CD14-positive monocyte (primary cell): ENCODE data around the gene TNRC6A. TPM values are rescaled to one million over a fixed set of nuclear protein-coding genes. Genes with fewer than 3 reads are reported as not detected.

Experiments used
- DNase-seq, 3 donors: peaks; one replicate each; pipeline ENCODE4 v3.0.0-alpha.2; 2011 to 2022
- H2AFZ ChIP-seq: 2 replicates; pipeline ENCODE4 v1.6.0; 2012; ENCODE audit warnings: mild to moderate bottlenecking, low read depth, low read length, inconsistent platforms; ENCODE audit not compliant: insufficient read depth, poor library complexity, severe bottlenecking
- H3K27ac ChIP-seq, 2 donors: 1 replicate in 1 of 2; 2 replicates in 1 of 2; pipeline ENCODE4 v1.5.1; 2012 to 2013; ENCODE audit warnings: low read length in 2 of 2, control low read depth in 1 of 2, inconsistent platforms in 1 of 2, low read depth in 1 of 2, mild to moderate bottlenecking in 1 of 2
- H3K27me3 ChIP-seq, 2 donors: one replicate each; pipeline versions ENCODE4 v1.6.0 to v1.6.1; 2011 to 2013; ENCODE audit warnings: low read length in 2 of 2; ENCODE audit not compliant: control insufficient read depth in 2 of 2, insufficient read depth in 2 of 2
- H3K36me3 ChIP-seq, 2 donors: replicated peaks in 1 of 2; 1 replicate in 1 of 2; 2 replicates in 1 of 2; pipeline versions ENCODE4 v1.5.1 to v1.6.1; 2012 to 2013; ENCODE audit warnings: low read length in 2 of 2, control low read depth in 1 of 2, inconsistent platforms in 1 of 2, mild to moderate bottlenecking in 1 of 2; ENCODE audit not compliant: insufficient read depth in 2 of 2, control insufficient read depth in 1 of 2
- H3K4me1 ChIP-seq, 2 donors: 1 replicate in 1 of 2; 2 replicates in 1 of 2; pipeline versions ENCODE4 v1.5.1 to v1.6.1; 2012 to 2013; ENCODE audit warnings: low read length in 2 of 2, control low read depth in 1 of 2, inconsistent platforms in 1 of 2, mild to moderate bottlenecking in 1 of 2, moderate library complexity in 1 of 2; ENCODE audit not compliant: insufficient read depth in 2 of 2, control insufficient read depth in 1 of 2
- H3K4me2 ChIP-seq: replicated peaks from 2 replicates; pipeline ENCODE3; 2012; ENCODE audit warnings: low read length, moderate library complexity, mild to moderate bottlenecking; ENCODE audit not compliant: poor library complexity, severe bottlenecking; ENCODE audit errors: extremely low read depth
- H3K4me3 ChIP-seq, 3 experiments: fragments of 200-600 bp in 1 of 3; sonication (generic) in 1 of 3; replicated peaks in 1 of 3; 1 replicate in 2 of 3; 2 replicates in 1 of 3; pipeline ENCODE4 v1.5.1; 2011 to 2013; ENCODE audit warnings: low read length in 3 of 3, mild to moderate bottlenecking in 3 of 3, control low read depth in 2 of 3, low read depth in 2 of 3, inconsistent platforms in 1 of 3, moderate library complexity in 1 of 3
- H3K79me2 ChIP-seq: 2 replicates; pipeline ENCODE4 v1.6.0; 2012; ENCODE audit warnings: mild to moderate bottlenecking, control low read depth, inconsistent platforms, low read length, moderate library complexity; ENCODE audit not compliant: insufficient read depth
- H3K9ac ChIP-seq: 2 replicates; pipeline ENCODE4 v1.6.0; 2017; ENCODE audit warnings: low read length, mild to moderate bottlenecking; ENCODE audit not compliant: insufficient read depth, poor library complexity, severe bottlenecking
- H3K9me3 ChIP-seq, 2 donors: replicated peaks in 1 of 2; 1 replicate in 1 of 2; 2 replicates in 1 of 2; pipeline versions ENCODE4 v1.5.1 to v1.6.1; 2012 to 2013; ENCODE audit warnings: low read length in 2 of 2, control low read depth in 1 of 2; ENCODE audit not compliant: control insufficient read depth in 1 of 2, insufficient read depth in 1 of 2
- H4K20me1 ChIP-seq: 2 replicates; pipeline ENCODE4 v1.6.0; 2012; ENCODE audit warnings: mild to moderate bottlenecking, low read length, control low read depth, moderate library complexity; ENCODE audit not compliant: insufficient read depth
- H3K27ac Mint-ChIP-seq, 7 donors: one replicate each; pipeline ENCODE4 v1.8.0; 2020; ENCODE audit warnings: mild to moderate bottlenecking in 7 of 7, mixed read lengths in 7 of 7, moderate library complexity in 6 of 7, inconsistent platforms in 2 of 7
- H3K27me3 Mint-ChIP-seq, 3 donors: one replicate each; pipeline ENCODE4 v1.8.0; 2021 to 2022; ENCODE audit warnings: low read depth in 3 of 3, mild to moderate bottlenecking in 3 of 3, mixed read lengths in 3 of 3, moderate library complexity in 3 of 3, inconsistent platforms in 1 of 3
- H3K36me3 Mint-ChIP-seq, 2 donors: one replicate each; pipeline ENCODE4 v1.8.0; 2020; ENCODE audit warnings: mixed read lengths in 2 of 2, inconsistent platforms in 1 of 2, mild to moderate bottlenecking in 1 of 2
- H3K4me1 Mint-ChIP-seq: one replicate; pipeline ENCODE4 v1.8.0; 2020; ENCODE audit warnings: mild to moderate bottlenecking, mixed read lengths
- H3K4me3 Mint-ChIP-seq, 2 donors: one replicate each; pipeline ENCODE4 v1.8.0; 2020; ENCODE audit warnings: mild to moderate bottlenecking in 2 of 2, mixed read lengths in 2 of 2, moderate library complexity in 1 of 2
- H3K9me3 Mint-ChIP-seq, 7 donors: one replicate each; pipeline ENCODE4 v1.8.0; 2020 to 2022; ENCODE audit warnings: mixed read lengths in 7 of 7, mild to moderate bottlenecking in 6 of 7, moderate library complexity in 6 of 7, inconsistent platforms in 2 of 7
- WGBS: methylation state at CpG from one replicate; pipeline ENCODE4 v1.1.5; 2013; ENCODE audit warnings: missing lambda C conversion rate; ENCODE audit not compliant: insufficient coverage; 5-methylcytosine and 5-hydroxymethylcytosine counted together
- intact Hi-C, 2 donors: fragments of 100-400 bp; cut with micrococcal nuclease; formaldehyde crosslinking; loops; one replicate each; pipeline versions ENCODE4 v1.15.0 to v1.15.1; 2023
- polyA plus RNA-seq, 3 donors: library from polyadenylated mRNA; depleted of rRNA in 1 of 3; unstranded in 2 of 3; stranded (reverse) in 1 of 3; fragments of 300-500 nt in 2 of 3; fragments of >200 nt in 1 of 3; fragmentation: Illumina TruSeq in 2 of 3; gene quantifications; 1 replicate in 2 of 3; 2 replicates in 1 of 3; pipeline ENCODE4 v1.2.3, GENCODE V29; 2012 to 2021
- TF ChIP-seq, protein P1 (sequence below): fragments of 200-600 bp; IDR thresholded peaks from one replicate; pipeline ENCODE4 v1.8.0; 2022; ENCODE audit warnings: antibody characterized with exemption, mild to moderate bottlenecking

The TNRC6A gene
- polyA plus RNA-seq, 3 donors: 3.3 to 36.1 (median 4.0) TPM

- Histone ChIP-seq H4K20me1 (no peaks in the 10 kb centered on the region), H3K27ac (no peak overlapping the region), H3K9me3 (no peaks in the 10 kb centered on the region), H3K4me3 (no peak overlapping the region), H3K27me3 (no peaks in the 10 kb centered on the region), H3K4me2 (no peak overlapping the region), H3K36me3 (no peaks in the 10 kb centered on the region), H2AFZ (no peak overlapping the region), H3K9ac (no peak overlapping the region), H3K79me2 (no peaks in the 10 kb centered on the region), H3K4me1 (no peaks in the 10 kb centered on the region)
- intact Hi-C loops: no loop called here
- peaks cover 0 to 10% (median 2%) of the 10 kb centered on the region in 3 donors for H3K27me3 Mint-ChIP-seq
- no peaks in the 10 kb centered on the region for H3K36me3 Mint-ChIP-seq
- TF ChIP-seq, protein P1, sequence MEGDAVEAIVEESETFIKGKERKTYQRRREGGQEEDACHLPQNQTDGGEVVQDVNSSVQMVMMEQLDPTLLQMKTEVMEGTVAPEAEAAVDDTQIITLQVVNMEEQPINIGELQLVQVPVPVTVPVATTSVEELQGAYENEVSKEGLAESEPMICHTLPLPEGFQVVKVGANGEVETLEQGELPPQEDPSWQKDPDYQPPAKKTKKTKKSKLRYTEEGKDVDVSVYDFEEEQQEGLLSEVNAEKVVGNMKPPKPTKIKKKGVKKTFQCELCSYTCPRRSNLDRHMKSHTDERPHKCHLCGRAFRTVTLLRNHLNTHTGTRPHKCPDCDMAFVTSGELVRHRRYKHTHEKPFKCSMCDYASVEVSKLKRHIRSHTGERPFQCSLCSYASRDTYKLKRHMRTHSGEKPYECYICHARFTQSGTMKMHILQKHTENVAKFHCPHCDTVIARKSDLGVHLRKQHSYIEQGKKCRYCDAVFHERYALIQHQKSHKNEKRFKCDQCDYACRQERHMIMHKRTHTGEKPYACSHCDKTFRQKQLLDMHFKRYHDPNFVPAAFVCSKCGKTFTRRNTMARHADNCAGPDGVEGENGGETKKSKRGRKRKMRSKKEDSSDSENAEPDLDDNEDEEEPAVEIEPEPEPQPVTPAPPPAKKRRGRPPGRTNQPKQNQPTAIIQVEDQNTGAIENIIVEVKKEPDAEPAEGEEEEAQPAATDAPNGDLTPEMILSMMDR: no peak
- no peak overlapping the region for H3K27ac Mint-ChIP-seq
- no peaks in the 10 kb centered on the region for H3K9me3 Mint-ChIP-seq
- WGBS: 84% methylated on average over 8 of the region's 8 CpGs
- DNase-seq: no peak
- H3K4me1 Mint-ChIP-seq: no peaks in the 10 kb centered on the region
- no peak overlapping the region for H3K4me3 Mint-ChIP-seq
Observed at GRCh38 chr16:24853169-24853824, 123.8 kb downstream of the TNRC6A start.

- no peak overlapping the region for H3K4me3 ChIP-seq
- H3K9ac ChIP-seq: no peak overlapping the region
- H3K4me1 Mint-ChIP-seq: no peaks in the 10 kb centered on the region
- no peaks in the 10 kb centered on the region for H3K9me3 Mint-ChIP-seq
- H4K20me1 ChIP-seq: no peaks in the 10 kb centered on the region
- WGBS: 23% methylated on average over 16 of the region's 18 CpGs
- H3K4me2 ChIP-seq: no peak overlapping the region
- H3K27ac Mint-ChIP-seq: no peak overlapping the region
- H3K4me1 ChIP-seq: no peaks in the 10 kb centered on the region
- no peak overlapping the region for H3K4me3 Mint-ChIP-seq
- TF ChIP-seq, protein P1: no peak
- no peaks in the 10 kb centered on the region for H3K27me3 ChIP-seq
- no peak for DNase-seq
- intact Hi-C loops: no loop called here
- no peak overlapping the region for H3K27ac ChIP-seq
- no peaks in the 10 kb centered on the region for H3K9me3 ChIP-seq
- H3K36me3 Mint-ChIP-seq: no peaks in the 10 kb centered on the region
- no peak overlapping the region for H2AFZ ChIP-seq
- no peaks in the 10 kb centered on the region for H3K79me2 ChIP-seq
- peaks cover 0 to 10% (median 2%) of the 10 kb centered on the region in 3 donors for H3K27me3 Mint-ChIP-seq
- no peaks in the 10 kb centered on the region for H3K36me3 ChIP-seq
Observed at GRCh38 chr16:24853830-24854229, 124.4 kb downstream of the TNRC6A start.
